ENCODE data around the gene LASP1. TPM values are rescaled to one million over a fixed set of nuclear protein-coding genes. Genes with fewer than 3 reads are reported as not detected.

The LASP1 gene
- total RNA-seq, 2 experiments from 2014 or later: 48.6 to 110 TPM

GRCh38 chr17:38867179-38867967 lies 2.5 kb upstream of the LASP1 start:
- Histone ChIP-seq H3K9me2 (ENCODE audit: insufficient read depth, low read length) (no peaks in the 10 kb centered on the region), H3K36me3 (ENCODE audit: insufficient read depth, low read length) (peaks cover 14% of the 10 kb centered on the region; the same call in 1 of the 2 replicates), H4K20me1 (ENCODE audit: insufficient read depth, low read length) (peaks cover 8% of the 10 kb centered on the region; the same call in 1 of the 2 replicates), H3K9me3 (ENCODE audit: low read length) (no peaks in the 10 kb centered on the region), H3K27ac (ENCODE audit: low read depth, low read length, poor library complexity, severe bottlenecking) (peak overlapping the region; percentile 91), H3K4me2 (ENCODE audit: low read length) (peak overlapping the region; percentile 95), H3K4me1 (ENCODE audit: insufficient read depth, low read length, poor library complexity, severe bottlenecking) (peaks cover 53% of the 10 kb centered on the region), H3K4me3 (ENCODE audit: low read depth, low read length, poor library complexity, severe bottlenecking) (peak overlapping the region; percentile 98), H3K79me2 (ENCODE audit: insufficient read depth, low read depth, low read length) (peaks cover 23% of the 10 kb centered on the region), H2AFZ (ENCODE audit: low read length) (peak overlapping the region; percentile 40)
- intact Hi-C loops (cut with micrococcal nuclease; ENCODE audit: unreplicated experiment): loop anchor here (5.0 kb wide), 1 partner anchor 100 kb away; the partner anchor contains the start of gene FBXO47
- DNase-seq (ENCODE audit: low spot score): peak; percentile 80
- POLR2A ChIA-PET: interaction anchor here (1.0 to 5.5 kb wide), 4 partner anchors 10 to 375 kb away, joined by 3 to 56 read pairs (median 4); partner anchors contain the start of gene RPL23
- BruUV-seq (replicated peaks): no TSS peak
- CTCF ChIA-PET (ENCODE audit: unreplicated experiment): interaction anchor here (1.0 kb wide), 1 partner anchor 33 kb away, joined by 3 read pairs; no protein-coding TSS in a partner anchor
- TF ChIP-seq CTCF (conservative IDR thresholded peaks at IDR 0.05; ENCODE audit: low read length) (peak; percentile 69), EZH2phosphoT487 (IDR thresholded peaks at IDR 0.05; ENCODE audit: borderline replicate concordance, low read depth, low read length) (no peak)

- ChIA-PET CTCF (ENCODE audit: unreplicated experiment) (interaction anchor here (1.0 to 1.4 kb wide), 2 partner anchors 14 to 32 kb away, joined by 3 to 4 read pairs; no protein-coding TSS in a partner anchor), POLR2A (interaction anchor here (0.7 to 5.5 kb wide), 5 partner anchors 9 to 374 kb away, joined by 3 to 56 read pairs (median 4); partner anchors contain the start of gene RPL23)
- Histone ChIP-seq H3K4me2 (ENCODE audit: low read length) (peak overlapping the region; percentile 95), H3K79me2 (ENCODE audit: insufficient read depth, low read depth, low read length) (peaks cover 31% of the 10 kb centered on the region), H3K4me1 (ENCODE audit: insufficient read depth, low read length, poor library complexity, severe bottlenecking) (peaks cover 56% of the 10 kb centered on the region), H2AFZ (ENCODE audit: low read length) (peak overlapping the region; percentile 40), H4K20me1 (ENCODE audit: insufficient read depth, low read length) (peaks cover 16% of the 10 kb centered on the region; the same call in 1 of the 2 replicates), H3K9me3 (ENCODE audit: low read length) (no peaks in the 10 kb centered on the region), H3K27ac (ENCODE audit: low read depth, low read length, poor library complexity, severe bottlenecking) (peak overlapping the region; percentile 91), H3K9me2 (ENCODE audit: insufficient read depth, low read length) (no peaks in the 10 kb centered on the region), H3K4me3 (ENCODE audit: low read depth, low read length, poor library complexity, severe bottlenecking) (peak overlapping the region; percentile 98), H3K36me3 (ENCODE audit: insufficient read depth, low read length) (peaks cover 22% of the 10 kb centered on the region; the same call in 1 of the 2 replicates)
- intact Hi-C loops (cut with micrococcal nuclease; ENCODE audit: unreplicated experiment): loop anchor here (1.0 to 5.0 kb wide), 5 partner anchors 15 to 286 kb away; partner anchors contain the start of genes FBXO47, PSMB3 and RPL23
- DNase-seq (ENCODE audit: low spot score): peak; percentile 83
- TSS peak; percentile 90 for BruUV-seq (replicated peaks)
- TF ChIP-seq CTCF (conservative IDR thresholded peaks at IDR 0.05; ENCODE audit: low read length) (no peak), EZH2phosphoT487 (IDR thresholded peaks at IDR 0.05; ENCODE audit: borderline replicate concordance, low read depth, low read length) (no peak)
Observed at GRCh38 chr17:38867968-38868816, 1.7 kb upstream of the LASP1 start.
